Measurements from ENCODE around the gene FCHSD2. TPM values are rescaled to one million over a fixed set of nuclear protein-coding genes. Genes with fewer than 3 reads are reported as not detected.

The FCHSD2 gene
- total and polyA plus RNA-seq, 9 donors = 18.6 to 68.5 (median 53.8) TPM

DNA sequence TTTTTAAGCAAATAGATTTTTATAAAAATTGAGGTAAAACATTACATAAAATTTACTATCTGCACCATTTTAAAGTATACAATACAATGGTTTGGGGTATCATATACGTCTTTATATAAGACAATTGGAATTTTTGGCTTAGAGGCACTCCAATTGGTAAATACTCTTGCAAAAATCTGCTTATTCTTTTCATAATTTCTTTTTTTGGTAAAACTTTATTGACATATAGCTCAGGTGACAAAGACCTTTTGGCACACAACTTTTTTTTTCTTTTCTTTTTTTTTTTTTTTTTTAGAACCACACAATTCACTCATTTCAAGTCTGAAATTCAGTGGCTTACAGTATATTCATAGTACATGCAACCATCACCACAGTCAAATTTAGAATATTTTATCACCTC is 270.1 kb downstream of the FCHSD2 start:
- intact Hi-C loops (cut with DNase I) = no loop called here
- 95 to 100% (median 97%) methylated on average over 1 of the region's 1 CpG for WGBS, 3 donors
- H3K4me1 ChIP-seq (ENCODE audit: insufficient read depth) = no peaks in the 10 kb centered on the region
- no peak overlapping the region for H3K4me3 ChIP-seq
- TF ChIP-seq, protein P1, sequence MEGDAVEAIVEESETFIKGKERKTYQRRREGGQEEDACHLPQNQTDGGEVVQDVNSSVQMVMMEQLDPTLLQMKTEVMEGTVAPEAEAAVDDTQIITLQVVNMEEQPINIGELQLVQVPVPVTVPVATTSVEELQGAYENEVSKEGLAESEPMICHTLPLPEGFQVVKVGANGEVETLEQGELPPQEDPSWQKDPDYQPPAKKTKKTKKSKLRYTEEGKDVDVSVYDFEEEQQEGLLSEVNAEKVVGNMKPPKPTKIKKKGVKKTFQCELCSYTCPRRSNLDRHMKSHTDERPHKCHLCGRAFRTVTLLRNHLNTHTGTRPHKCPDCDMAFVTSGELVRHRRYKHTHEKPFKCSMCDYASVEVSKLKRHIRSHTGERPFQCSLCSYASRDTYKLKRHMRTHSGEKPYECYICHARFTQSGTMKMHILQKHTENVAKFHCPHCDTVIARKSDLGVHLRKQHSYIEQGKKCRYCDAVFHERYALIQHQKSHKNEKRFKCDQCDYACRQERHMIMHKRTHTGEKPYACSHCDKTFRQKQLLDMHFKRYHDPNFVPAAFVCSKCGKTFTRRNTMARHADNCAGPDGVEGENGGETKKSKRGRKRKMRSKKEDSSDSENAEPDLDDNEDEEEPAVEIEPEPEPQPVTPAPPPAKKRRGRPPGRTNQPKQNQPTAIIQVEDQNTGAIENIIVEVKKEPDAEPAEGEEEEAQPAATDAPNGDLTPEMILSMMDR (IDR thresholded peaks at IDR 0.05) = no peak
- no peak for TF ChIP-seq POLR2A (IDR thresholded peaks at IDR 0.05)
- TF ChIP-seq EP300 (IDR thresholded peaks at IDR 0.05) = no peak
- H3K27ac ChIP-seq = no peak overlapping the region
- H3K27me3 ChIP-seq = no peaks in the 10 kb centered on the region
- no peak for DNase-seq
- H3K36me3 ChIP-seq = no peaks in the 10 kb centered on the region
- H3K9me3 ChIP-seq = no peaks in the 10 kb centered on the region

DNA sequence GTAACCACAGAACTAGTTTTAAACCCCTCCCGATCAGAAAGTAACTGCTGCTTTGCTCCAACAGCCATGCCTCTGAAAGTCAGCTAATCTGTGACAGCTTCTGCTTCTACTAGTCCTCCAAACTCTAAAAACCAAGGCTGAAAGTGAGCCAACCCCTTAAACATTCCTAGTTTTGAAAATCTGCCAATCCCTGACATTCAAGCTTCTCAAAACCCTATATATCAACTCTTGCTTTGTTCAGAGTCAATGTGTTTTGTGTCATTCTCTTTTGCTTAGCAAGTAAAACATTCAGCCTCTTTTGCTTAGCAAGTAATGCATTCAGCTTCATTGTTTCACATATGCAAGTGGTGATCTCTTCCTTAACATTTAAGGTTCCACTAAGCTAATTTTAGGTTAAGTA is 271.0 kb downstream of the FCHSD2 start:
- Histone ChIP-seq H3K36me3 (no peaks in the 10 kb centered on the region), H3K9me3 (no peaks in the 10 kb centered on the region), H3K4me3 (no peak overlapping the region), H3K4me1 (ENCODE audit: insufficient read depth) (no peaks in the 10 kb centered on the region), H3K27me3 (no peaks in the 10 kb centered on the region), H3K27ac (no peak overlapping the region)
- DNase-seq = no peak
- intact Hi-C loops (cut with DNase I) = no loop called here
- 74 to 86% (median 74%) methylated on average over 1 of the region's 1 CpG for WGBS, 3 donors
- TF ChIP-seq EP300 (IDR thresholded peaks at IDR 0.05) = no peak
- TF ChIP-seq, protein P1 (IDR thresholded peaks at IDR 0.05) = no peak

GRCh38 chr11:72869831-72870230 is 272.3 kb downstream of the FCHSD2 start:
- H3K4me3 ChIP-seq = no peak overlapping the region
- no peak for DNase-seq
- no peak overlapping the region for H3K27ac ChIP-seq
- WGBS, 3 donors = 83 to 86% (median 85%) methylated on average over 4 of the region's 4 CpGs
- H3K9me3 ChIP-seq = no peaks in the 10 kb centered on the region
- peaks cover 2% of the 10 kb centered on the region for H3K4me1 ChIP-seq (ENCODE audit: insufficient read depth)
- intact Hi-C loops (cut with DNase I) = no loop called here
- H3K27me3 ChIP-seq = no peaks in the 10 kb centered on the region
- no peaks in the 10 kb centered on the region for H3K36me3 ChIP-seq
- TF ChIP-seq, protein P1 (IDR thresholded peaks at IDR 0.05) = no peak
- TF ChIP-seq EP300 (IDR thresholded peaks at IDR 0.05) (no peak), POLR2A (IDR thresholded peaks at IDR 0.05) (no peak)

GRCh38 chr11:72867970-72868369 is 274.1 kb downstream of the FCHSD2 start:
- Histone ChIP-seq H3K27ac (no peak overlapping the region), H3K9me3 (no peaks in the 10 kb centered on the region), H3K4me3 (no peak overlapping the region), H3K4me1 (ENCODE audit: insufficient read depth) (peaks cover 7% of the 10 kb centered on the region), H3K27me3 (no peaks in the 10 kb centered on the region), H3K36me3 (no peaks in the 10 kb centered on the region)
- WGBS, 3 donors = 94 to 98% (median 98%) methylated on average over 5 of the region's 5 CpGs
- TF ChIP-seq EP300 (IDR thresholded peaks at IDR 0.05) (no peak), POLR2A (IDR thresholded peaks at IDR 0.05) (no peak)
- TF ChIP-seq, protein P1 (IDR thresholded peaks at IDR 0.05) = no peak
- no peak for DNase-seq
- intact Hi-C loops (cut with DNase I) = no loop called here
